ENCODE measurements around the gene ATP6V1F.

Gene ATP6V1F, protein sequence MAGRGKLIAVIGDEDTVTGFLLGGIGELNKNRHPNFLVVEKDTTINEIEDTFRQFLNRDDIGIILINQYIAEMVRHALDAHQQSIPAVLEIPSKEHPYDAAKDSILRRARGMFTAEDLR

DNA sequence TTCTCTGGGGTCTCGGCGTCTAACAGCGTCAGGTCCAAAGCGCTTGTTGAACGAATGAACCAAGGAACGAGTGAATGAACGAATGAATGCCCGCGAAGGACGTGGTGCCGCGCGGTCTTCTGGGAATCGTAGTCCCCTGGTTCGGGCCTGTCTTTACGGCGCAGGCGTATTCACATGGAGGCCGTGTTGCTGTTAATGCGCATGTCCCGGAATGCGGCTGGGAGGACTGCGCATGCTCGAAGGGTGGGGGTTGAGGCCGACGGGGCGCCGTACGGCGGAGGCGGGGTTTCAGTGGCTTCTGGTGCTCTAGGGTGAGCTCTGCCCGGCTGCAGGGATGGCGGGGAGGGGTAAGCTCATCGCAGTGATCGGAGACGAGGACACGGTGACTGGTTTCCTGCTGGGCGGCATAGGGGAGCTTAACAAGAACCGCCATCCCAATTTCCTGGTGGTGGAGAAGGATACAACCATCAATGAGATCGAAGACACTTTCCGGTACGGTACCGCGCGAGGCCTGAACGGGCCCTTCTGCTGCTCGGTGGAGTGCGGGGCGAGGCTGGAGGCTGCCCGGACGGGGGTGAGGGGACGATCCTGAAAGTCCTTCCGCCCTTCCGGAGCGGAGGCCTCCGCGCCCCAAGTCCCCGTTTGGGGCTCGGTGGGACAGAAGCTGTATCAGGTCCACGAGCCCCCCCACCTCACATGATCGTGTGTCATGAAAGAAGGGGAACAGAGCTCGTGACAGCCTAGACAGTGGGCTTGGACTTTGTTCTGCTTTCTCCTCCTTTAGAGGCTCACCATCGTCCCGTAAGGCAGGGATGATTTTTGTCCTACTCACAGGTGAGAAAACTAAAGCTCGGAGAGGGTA, at the start of gene ATP6V1F:
TSS of gene ATP6V1F (plus strand) at position 286 of the 862 bp plus-strand sequence. CDS start at position 335, 49 bp downstream.
- DNase-seq = peak; percentile 83

DNA sequence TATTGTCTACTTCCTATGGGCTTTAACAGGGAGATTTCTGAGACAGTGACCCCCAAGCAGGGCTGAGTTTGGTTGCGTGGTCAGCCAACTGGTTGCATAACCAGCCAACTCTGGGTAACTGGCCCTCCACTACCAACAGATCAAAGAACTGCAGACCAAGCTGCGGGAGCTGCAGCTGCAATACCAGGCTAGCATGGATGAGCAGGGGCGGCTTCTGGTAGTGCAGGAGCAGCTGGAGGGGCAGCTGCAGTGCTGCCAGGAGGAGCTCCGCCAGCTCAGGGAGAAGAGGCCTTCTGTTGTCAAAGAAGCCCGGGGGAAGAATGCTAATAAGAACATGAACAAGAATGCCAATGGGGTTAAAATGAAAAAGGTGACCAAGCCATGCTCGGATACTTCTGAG, 48.2 kb upstream of the ATP6V1F start:
- no peak for DNase-seq

DNA sequence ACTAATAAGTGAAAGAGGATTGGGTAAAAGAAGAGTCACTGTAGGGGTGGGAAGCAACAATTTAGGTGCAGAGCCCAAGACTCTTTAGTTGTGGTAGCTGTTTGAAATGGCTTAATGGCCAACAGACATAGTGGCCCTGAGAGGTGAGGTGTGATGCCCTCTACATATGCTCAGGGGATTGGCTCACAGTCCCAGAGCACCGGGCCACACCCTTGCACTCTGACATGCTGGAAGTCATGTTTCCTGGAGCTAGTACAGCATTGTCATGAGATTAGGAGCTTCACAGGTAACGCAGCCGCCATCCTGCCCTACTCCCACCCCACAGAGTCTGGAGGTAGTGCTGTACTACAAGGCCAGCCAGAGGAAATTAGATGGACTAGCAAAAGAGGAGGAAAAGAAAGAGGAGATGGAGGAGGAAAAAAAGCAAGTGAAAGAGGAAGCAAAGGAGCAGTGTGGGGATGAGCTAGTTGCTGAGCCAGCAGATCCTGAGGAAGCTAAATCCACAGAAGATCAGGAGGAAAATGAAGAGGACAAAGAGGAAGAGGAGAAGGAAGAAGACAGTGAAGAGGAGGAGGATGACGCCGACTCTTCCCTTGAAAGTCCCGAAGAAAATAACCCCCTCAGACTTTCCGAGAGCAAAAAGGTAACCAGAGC, 47.2 kb upstream of the ATP6V1F start:
- no peak for DNase-seq

DNA sequence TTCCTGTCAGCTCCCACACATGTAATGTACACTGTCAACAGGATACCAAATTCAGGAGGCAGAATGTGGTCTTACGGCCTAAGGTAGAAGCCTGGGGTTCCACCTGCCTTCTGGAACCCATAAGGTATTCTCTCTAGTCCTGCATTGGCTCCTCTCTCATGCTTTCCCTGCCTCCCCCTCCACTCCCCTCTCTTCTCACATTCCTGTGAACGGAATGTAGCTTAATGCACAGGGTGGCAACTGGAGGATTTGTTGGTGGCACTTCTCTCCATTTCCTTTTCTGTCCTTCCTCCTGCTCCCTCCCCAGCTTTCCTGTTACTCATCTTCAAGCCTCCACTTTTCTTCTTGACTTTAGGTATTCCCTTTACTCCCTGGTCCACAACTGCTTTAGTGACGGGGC, 44.0 kb upstream of the ATP6V1F start:
- no peak for DNase-seq

DNA sequence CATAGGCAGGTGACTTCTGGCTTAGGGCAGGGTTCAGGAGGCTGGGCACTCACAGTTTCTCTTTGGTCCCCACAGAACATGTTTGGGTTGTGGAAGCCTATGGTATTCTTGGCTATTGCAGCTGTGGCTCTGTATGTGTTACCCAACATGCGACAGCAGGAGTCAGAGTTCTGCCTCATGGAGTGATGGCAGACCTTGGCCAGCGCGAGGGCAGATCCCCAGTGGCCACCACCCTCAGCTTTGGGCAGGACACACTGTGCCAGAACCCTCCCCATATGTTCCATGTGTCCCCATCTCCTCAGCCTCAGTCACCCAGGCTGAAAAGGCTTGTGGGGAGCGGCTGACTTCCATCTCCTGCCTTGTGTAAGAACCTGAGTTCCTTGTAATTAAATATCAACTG, 40.9 kb upstream of the ATP6V1F start:
- DNase-seq = no peak

DNA sequence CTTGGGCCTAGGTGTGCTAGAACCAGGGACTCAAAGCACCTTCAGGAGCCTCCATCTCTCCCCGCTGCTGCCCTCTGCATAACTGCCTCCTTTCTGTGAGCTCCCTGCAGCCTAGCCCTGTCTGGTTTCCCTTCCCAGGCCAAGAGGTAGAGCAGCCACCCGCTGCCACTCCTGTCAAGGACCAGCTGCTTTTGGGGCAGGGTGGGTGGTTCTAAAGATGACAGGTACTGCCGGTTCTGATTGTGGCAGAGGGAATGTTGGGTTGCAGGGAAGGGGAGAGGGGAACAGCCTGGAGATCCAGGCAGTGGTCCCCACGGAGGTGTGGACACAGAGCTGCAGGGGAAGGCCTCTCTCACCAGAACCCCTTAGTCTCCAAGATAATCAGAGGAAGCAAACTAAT, 36.1 kb upstream of the ATP6V1F start:
- DNase-seq = no peak

DNA sequence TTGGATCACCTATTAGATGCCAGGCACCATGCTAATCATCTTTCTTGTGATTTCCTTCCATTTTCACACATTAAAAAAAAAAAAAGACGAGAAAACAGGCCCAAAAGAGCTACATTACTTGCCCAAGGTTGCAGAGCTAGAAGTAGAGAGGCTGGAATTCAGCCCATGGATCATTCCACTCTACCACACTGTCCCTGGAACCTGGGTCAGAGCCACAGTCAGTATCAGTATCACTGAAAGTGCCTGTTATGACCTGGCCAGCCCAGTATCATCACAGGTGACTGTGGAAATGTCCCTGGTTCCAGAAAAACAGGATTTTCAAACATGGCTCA, 35.8 kb upstream of the ATP6V1F start:
- DNase-seq = no peak

DNA sequence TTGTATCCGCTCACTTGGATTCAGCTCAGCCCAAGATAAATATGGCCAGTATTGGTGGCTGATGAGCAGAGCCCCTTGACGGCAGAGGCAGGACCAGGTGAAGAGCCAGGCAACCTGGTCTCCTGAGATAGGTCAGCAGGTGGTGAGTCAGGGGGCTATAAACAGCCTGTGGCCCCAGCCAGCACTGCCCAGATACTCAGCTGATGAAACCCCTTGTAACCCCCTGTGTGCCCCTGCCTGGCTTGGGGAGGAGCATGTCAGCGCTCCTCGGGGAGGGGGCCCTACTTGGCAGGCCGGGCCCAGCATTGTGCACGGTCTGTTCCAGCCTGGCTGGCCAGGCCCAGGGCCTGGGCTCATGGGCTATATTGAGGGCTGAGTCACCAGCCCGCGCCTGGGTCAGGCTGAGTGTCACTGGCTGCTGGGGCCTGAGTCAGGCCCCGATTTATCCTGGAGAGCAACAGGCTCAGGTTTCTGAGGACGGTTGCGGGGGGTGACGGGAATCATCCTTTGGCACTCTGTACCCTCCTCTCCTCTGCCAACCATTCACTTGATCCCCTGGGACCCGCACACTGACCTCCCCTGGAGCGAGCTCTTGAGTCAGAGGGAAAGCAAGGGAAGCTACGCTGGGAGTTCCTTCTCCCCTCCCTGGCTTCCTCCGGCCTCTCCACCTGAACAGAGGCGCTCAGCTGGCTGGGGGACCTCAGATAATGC, 35.3 kb upstream of the ATP6V1F start:
- peak; percentile 54 for DNase-seq

DNA sequence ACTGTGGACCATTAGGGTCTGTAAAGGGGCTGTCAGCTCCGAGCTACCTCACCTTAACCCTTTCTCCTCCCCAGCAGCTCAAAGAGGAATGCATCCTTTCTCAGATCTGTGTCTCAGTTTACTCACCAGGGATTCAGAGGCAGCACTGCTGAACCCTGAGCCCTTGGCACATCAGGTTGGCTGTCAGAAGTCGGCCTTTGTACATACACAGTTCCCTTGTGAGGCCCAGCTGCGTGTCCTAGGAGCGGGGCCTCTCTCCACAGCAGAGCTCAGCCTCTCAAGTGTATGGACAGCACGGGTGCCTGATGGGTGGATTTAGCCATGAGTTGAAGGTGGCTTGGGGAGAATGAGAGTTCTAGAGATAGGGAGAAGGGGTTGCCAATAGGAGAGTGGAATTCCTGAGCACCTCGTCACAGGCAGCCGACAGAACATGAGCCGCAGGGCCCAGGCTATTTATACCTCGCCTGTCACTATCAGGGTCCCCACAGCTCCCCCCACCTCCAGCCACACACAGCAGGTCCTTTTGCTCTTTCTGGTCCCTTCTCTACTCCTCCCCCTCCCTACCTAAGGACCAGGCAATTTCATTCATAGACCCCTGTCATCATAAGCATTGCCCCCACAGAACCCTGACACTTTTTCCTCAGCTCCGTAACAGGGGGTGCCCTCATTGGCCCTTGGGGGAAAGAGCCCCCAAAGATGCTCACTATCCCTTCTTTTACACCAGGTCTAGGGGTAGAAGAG, 34.5 kb upstream of the ATP6V1F start:
- DNase-seq = peak; percentile 74

DNA sequence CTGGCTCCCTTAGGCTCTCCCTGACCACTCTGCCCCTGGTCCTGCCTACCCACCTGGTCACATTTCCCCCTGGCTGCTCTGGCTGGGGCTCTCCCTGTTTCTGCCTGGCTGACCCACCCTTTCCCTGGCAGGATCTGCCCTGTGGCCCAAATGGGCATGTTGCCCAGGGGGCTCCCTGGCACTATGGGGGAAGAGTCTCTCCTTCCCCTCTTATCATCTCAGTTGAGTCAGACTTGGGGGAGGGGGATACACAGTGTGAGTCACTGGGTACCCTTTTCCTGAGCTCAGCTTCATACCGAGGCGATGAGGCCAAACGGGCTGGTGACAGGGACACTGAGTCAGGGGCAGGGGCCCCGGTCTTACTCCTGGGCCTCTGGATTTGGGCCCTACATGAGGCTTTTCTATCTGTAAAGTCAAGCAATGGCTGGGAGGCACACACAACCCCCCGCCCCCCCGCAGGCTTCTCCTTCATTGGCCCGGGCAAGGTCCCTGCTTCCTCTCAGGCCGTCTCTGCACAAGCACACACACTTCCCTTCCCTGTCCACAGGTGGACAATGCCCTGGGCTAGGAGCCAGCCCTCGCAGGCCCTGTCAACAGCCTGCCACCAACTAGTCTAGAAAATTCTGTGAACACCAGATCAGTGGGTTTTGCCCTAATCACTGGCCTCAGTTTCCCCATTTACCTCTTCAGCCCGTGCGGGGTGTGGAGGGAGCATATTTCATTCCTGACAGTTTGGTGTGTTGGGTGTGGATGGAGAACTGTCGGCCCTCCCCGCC, 33.1 kb upstream of the ATP6V1F start:
- peak; percentile 50 for DNase-seq

DNA sequence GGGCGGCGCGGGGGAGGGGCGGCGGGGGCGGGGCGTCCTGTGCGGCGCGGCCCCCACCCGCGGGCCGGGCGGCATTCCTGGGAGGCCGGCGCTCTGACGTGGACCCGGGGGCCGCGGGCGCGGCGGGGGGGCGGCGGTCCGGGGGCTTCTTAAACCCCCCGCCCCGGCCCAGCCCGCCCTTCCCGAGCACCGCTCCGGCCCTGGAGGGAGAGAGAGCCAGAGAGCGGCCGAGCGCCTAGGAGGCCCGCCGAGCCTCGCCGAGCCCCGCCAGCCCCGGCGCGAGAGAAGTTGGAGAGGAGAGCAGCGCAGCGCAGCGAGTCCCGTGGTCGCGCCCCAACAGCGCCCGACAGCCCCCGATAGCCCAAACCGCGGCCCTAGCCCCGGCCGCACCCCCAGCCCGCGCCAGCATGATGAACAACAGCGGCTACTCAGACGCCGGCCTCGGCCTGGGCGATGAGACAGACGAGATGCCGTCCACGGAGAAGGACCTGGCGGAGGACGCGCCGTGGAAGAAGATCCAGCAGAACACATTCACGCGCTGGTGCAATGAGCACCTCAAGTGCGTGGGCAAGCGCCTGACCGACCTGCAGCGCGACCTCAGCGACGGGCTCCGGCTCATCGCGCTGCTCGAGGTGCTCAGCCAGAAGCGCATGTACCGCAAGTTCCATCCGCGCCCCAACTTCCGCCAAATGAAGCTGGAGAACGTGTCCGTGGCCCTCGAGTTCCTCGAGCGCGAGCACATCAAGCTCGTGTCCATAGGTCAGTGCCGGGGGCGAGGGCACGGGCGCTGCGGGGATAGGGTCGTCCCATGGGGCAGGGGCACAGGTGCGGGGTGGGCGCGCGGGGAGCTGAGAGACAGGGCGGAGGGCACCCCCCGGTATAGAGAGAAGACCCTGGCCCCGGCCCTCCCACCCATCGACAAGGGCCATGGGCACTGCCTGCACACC, 32.2 kb upstream of the ATP6V1F start, which contains the start of gene FLNC:
TSS of gene FLNC (plus strand) at position 176 of the 947 bp plus-strand sequence. CDS start at position 408, 232 bp downstream.
- DNase-seq = peak; percentile 66

DNA sequence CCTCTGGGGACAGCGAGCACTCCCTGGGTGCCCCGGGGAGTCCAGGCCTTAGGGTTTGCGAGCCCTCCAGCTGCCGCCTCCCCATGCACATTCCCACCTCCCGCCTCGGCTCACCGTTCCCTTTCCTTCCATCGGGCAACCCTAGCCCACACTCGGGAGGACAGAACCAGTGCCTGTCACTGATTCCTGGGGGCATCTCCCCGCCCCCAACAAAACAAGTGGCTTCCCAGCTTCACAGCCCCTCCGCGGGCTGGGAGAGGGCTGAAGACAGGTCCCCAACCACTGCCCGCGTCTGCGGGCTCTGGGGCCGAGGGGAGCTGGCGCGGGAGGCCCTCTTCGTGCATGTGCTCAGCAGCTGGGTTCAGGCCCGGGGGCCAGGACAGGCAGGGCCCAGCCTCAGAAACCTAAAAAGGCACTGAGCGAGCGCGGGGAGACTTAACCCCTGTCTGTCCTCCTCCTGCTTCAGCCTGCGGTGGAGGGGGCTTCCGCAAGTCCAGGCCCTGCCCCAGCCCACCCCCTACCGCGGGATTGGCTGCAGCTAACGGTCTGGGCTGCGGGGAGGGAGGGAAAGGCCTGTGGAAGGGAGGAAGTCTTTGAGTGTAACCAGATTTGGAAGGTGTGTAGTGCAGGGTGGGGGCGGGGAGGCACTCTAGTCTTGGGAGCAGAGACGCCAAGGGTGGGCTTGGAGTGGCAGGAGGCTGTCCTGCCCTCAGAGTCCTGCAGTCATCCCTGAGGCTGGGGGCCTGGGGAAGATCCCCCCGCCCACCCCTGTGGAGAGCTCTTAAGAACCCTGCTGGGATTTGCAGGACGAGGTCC, 31.3 kb upstream of the ATP6V1F start:
- DNase-seq = no peak

DNA sequence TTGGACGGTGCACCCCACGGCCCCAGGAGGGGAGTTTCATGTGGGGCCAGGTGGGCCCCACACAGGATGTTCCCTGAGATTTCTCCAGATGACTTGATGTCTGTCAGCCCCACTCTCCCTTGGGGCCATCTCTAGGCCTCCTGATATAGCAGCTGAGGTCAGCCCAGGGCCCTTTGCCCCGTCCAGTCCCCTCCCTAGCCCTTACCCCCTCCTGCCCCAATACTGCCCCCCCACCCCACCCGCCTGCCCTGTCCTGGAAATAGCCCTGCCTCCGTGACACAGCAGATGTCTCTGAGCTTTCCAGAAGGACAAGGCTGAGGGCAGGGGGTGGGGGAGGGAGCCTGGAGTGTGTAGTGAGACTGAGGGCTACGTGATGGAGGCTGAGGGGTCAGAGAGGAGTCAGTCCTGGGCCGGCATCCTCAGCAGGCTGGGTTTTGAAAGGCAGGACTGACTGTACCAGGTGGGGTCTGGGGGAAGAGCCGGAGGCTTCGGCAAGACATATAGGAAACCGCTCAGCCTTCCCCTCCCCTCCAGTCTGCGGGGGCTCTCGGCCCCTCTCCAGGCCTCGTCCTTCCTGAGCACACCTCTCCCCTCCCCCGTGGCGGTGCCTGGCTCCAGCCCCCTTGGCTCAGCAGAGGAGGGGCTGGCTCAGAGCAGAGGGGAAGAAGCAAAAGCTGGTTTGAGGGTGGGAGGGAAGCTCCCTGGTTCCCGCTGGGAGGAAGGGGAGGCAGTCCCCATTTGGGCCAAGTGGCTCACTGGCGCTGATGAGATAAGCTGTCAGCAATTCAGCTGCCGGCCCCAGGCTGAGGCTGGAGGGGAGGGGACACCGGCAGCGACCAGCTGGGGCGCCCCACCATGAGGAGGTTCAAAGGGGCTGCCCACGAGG, 30.4 kb upstream of the ATP6V1F start:
- no peak for DNase-seq

DNA sequence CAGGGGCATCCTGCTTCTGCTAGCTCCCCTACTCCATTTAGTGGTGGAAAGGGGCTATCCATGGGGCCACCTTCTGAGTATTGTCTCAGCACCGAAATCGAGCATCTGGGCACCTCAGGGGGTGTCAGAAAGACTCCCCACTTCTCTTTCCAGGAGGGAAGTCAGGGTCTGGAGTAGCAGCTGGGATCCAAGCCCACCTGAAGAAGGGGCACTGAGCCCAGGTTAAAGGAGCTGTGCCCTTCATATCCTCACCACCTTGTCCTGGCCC, 29.8 kb upstream of the ATP6V1F start:
- DNase-seq = no peak

DNA sequence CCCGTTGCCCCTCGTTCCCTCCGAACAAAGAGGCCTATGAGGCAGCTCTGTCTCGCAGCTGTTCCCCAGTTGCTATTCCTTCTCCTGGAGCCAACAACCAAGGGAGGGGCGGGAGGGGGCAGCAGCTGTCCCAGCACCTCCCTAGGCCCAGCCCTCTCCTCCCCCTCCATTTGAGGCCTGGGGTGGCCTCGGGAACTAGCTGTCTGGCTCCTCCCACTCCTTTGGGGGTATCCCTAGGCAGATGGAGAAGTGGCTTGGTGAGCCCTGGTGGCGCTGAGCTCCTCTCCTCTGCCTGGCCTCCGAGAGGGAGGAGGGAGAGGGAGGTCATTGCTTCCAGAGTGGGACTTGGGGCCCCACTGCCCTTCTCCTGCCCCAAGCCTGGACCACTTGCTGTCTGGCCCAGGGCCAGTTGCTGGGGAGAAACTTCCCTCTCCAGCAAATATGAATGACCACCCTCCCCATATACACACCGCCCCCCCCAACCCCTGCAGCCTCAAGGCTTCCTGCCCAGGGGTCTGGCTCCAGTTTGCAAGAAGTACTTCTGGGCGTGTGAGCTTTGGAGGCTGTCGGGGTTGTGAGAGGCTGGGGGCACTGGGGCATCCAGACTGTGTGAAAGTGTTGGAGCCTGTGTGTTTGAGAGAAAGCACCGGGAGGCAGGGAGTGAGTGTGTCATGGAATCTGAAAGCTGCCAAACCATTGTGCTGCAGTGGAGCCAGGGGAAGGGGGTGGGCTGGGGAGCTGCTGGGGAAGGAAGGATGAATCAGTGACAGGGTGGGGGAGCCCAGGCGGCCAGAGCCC, 29.3 kb upstream of the ATP6V1F start:
- DNase-seq = no peak

DNA sequence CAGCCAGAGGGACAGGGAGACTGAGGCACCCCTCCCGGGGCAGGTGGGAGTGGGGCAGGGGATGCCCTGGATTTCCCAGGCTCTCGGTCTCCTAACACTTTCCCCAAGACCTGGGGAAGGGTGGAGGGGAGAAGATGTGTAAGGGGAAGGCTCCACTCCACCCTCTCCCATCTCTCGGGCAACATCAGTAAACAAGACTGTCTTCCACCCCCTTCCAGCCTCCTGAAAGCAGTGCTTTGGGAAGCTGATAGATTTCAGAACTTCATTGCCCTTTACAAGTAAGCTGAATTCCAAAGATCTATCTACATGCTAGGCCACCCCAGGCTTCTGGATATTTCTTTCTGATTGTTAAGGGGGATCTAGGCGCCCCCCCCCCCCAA, 28.7 kb upstream of the ATP6V1F start:
- no peak for DNase-seq

DNA sequence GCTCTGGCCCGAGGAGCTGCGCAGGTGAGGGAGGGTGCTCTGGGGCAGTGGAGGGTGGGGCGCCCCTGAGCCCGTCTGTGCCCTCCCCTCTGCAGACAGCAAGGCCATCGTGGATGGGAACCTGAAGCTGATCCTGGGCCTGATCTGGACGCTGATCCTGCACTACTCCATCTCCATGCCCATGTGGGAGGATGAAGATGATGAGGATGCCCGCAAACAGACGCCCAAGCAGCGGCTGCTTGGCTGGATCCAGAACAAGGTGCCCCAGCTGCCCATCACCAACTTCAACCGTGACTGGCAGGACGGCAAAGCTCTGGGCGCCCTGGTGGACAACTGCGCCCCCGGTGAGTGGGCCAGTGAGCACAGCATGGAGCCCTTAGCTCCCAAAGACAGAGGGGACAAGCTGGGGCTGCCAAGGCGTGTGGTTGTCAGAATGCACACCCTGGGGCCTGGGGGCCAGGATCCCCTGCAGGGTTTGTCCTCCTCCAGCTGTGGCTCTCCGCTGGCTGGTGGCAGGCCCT, 27.4 kb upstream of the ATP6V1F start:
- DNase-seq = no peak

Measured in amniotic stem cell (primary cell).